Gastroesophageal sphincter (tissue), 3 donors: ENCODE results near the gene RGS17.

Experiments
- CTCF ChIP-seq, 4 experiments: fragments of 200-600 bp in 2 of 4; fragments of 450-650 bp in 2 of 4; sonication (generic) in 1 of 4; IDR thresholded peaks; one replicate each; pipeline ENCODE4 v1.5.1; 2017 to 2019; ENCODE audit warnings: antibody characterized with exemption in 4 of 4, mild to moderate bottlenecking in 2 of 4, moderate library complexity in 2 of 4
- POLR2A ChIP-seq, 2 donors: fragments of 450-650 bp; IDR thresholded peaks; one replicate each; pipeline ENCODE4 v1.6.1; 2017; ENCODE audit warnings: antibody characterized with exemption in 2 of 2, mild to moderate bottlenecking in 2 of 2, moderate library complexity in 1 of 2
- POLR2AphosphoS5 ChIP-seq: sonication (generic); formaldehyde crosslinking; IDR thresholded peaks from one replicate; pipeline ENCODE4 v1.6.1; 2017; ENCODE audit warnings: antibody characterized with exemption

GRCh38 chr6:153044295-153044694, 86.8 kb downstream of the RGS17 start:
- no peak for TF ChIP-seq POLR2AphosphoS5
- no peak for TF ChIP-seq CTCF (IDR thresholded peaks at IDR 0.05)
- no peak for TF ChIP-seq POLR2A (IDR thresholded peaks at IDR 0.05)
